CD4-positive, alpha-beta T cell (primary cell): Measurements from ENCODE around the gene GUK1. TPM values are rescaled to one million over a fixed set of nuclear protein-coding genes. Genes with fewer than 3 reads are reported as not detected.

ENCODE experiments used
- ATAC-seq: fragments of 200-7000 bp; cut with Tn5 transposase; one replicate; pipeline ENCODE4 v1.10.0; 2022; ENCODE audit warnings: mild to moderate bottlenecking; ENCODE audit not compliant: poor library complexity
- CTCF ChIA-PET: fragments of 350-600 bp; sonication (Branson Sonifier 250); formaldehyde crosslinking; loops from one replicate; lab custom pipeline; 2021; ENCODE audit warnings: antibody characterized with exemption, inconsistent platforms; lab: Charles Lee
- POLR2A ChIA-PET: fragments of 350-600 bp; sonication (Branson Sonifier 250); formaldehyde crosslinking; loops from one replicate; lab custom pipeline; 2021; ENCODE audit warnings: antibody characterized with exemption, inconsistent platforms; lab: Charles Lee
- DNase-seq, 14 experiments: peaks; one replicate each; pipeline ENCODE4 v3.0.0-alpha.2; 2013 to 2020; ENCODE audit warnings: mixed read lengths in 2 of 14
- H3K27ac ChIP-seq, 2 donors: one replicate each; pipeline versions ENCODE4 v1.5.1 to v1.7.0; 2013; ENCODE audit warnings: low read length in 2 of 2, low read depth in 1 of 2, mild to moderate bottlenecking in 1 of 2
- H3K27me3 ChIP-seq, 2 experiments: 1 replicate in 1 of 2; 2 replicates in 1 of 2; pipeline versions ENCODE4 v1.6.1 to v1.7.0; 2013; ENCODE audit warnings: low read length in 2 of 2, control low read depth in 1 of 2, mild to moderate bottlenecking in 1 of 2, moderate library complexity in 1 of 2; ENCODE audit not compliant: insufficient read depth in 2 of 2, control insufficient read depth in 1 of 2
- H3K36me3 ChIP-seq: one replicate; pipeline ENCODE4 v1.6.1; 2013; ENCODE audit warnings: low read length, control low read depth; ENCODE audit not compliant: insufficient read depth
- H3K4me1 ChIP-seq: one replicate; pipeline ENCODE4 v1.6.1; 2013; ENCODE audit warnings: low read length, control low read depth; ENCODE audit not compliant: insufficient read depth
- H3K4me3 ChIP-seq: one replicate; pipeline ENCODE4 v1.5.1; 2013; ENCODE audit warnings: mild to moderate bottlenecking, low read length, moderate library complexity
- H3K9me3 ChIP-seq, 2 experiments: 1 replicate in 1 of 2; 2 replicates in 1 of 2; pipeline versions ENCODE4 v1.6.1 to v1.7.0; 2013; ENCODE audit warnings: low read length in 2 of 2, mild to moderate bottlenecking in 2 of 2, control low read depth in 1 of 2, moderate library complexity in 1 of 2; ENCODE audit not compliant: control insufficient read depth in 1 of 2, insufficient read depth in 1 of 2
- H3K27ac Mint-ChIP-seq: one replicate; pipeline ENCODE4 v1.8.0; 2020; ENCODE audit warnings: mixed read lengths
- H3K27me3 Mint-ChIP-seq: one replicate; pipeline ENCODE4 v1.8.0; 2021; ENCODE audit warnings: mixed read lengths
- H3K36me3 Mint-ChIP-seq: one replicate; pipeline ENCODE4 v1.8.0; 2021; ENCODE audit warnings: low read depth, mixed read lengths
- H3K4me1 Mint-ChIP-seq: one replicate; pipeline ENCODE4 v1.8.0; 2021; ENCODE audit warnings: low read depth, mixed read lengths
- H3K4me3 Mint-ChIP-seq: one replicate; pipeline ENCODE4 v1.8.0; 2020; ENCODE audit warnings: mild to moderate bottlenecking, mixed read lengths
- H3K9me3 Mint-ChIP-seq: one replicate; pipeline ENCODE4 v1.8.0; 2020; ENCODE audit warnings: mixed read lengths
- intact Hi-C, 2 experiments: fragments of 100-400 bp; cut with DNase I in 1 of 2; cut with micrococcal nuclease in 1 of 2; formaldehyde crosslinking; loops; one replicate each; pipeline versions ENCODE4 v1.15.1 to v1.9.0; 2023 to 2025; cut with DNase I, micrococcal nuclease
- total RNA-seq, 174 experiments: library from RNA in 2 of 174; stranded (reverse) in 2 of 174; gene quantifications; one replicate each; pipeline ENCODE4 v1.2.3 and lab custom pipeline; 2021 to 2026
- TF ChIP-seq, protein P1 (sequence below): fragments of 200-600 bp; IDR thresholded peaks from one replicate; pipeline ENCODE4 v1.8.0; 2022; ENCODE audit warnings: antibody characterized with exemption, mild to moderate bottlenecking

Gene GUK1
- total RNA-seq, 2 experiments from 2014 or later, result 373 to 378 TPM

DNA sequence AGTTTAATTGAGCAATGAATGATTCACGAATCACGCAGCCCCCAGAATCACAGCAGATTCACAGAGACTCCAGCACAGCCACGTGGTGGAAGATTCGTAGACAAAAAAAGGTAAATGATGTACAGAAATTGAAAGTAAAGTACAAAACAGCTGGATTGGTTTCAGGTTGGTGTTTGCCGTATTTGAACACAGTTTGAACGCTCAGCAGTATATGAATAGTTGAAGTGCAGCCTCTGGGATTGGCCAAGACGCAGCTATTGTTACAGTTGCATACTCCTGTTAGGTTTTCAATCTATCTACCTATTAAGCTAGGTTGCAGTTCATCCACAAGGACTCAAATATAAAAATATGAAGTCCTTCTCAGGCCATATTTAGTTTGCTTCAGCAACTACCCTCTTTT is 27.9 kb upstream of the GUK1 start:
- no peaks in the 10 kb centered on the region for H3K9me3 Mint-ChIP-seq
- ChIA-PET CTCF (interaction anchor here (1.3 kb wide), 1 partner anchor 53 kb away, joined by 3 read pairs; no protein-coding TSS in a partner anchor), POLR2A (no interaction called here)
- no peak overlapping the region for H3K27ac Mint-ChIP-seq
- intact Hi-C loops, result no loop called here
- Histone ChIP-seq H3K4me1 (peaks cover 26% of the 10 kb centered on the region), H3K4me3 (no peak overlapping the region), H3K27me3 (no peaks in the 10 kb centered on the region), H3K27ac (no peak overlapping the region), H3K9me3 (no peaks in the 10 kb centered on the region), H3K36me3 (peaks cover 7% of the 10 kb centered on the region)
- DNase-seq (no peak), ATAC-seq (no peak)
- H3K4me1 Mint-ChIP-seq, result peaks cover 22% of the 10 kb centered on the region
- no peak overlapping the region for H3K4me3 Mint-ChIP-seq
- no peaks in the 10 kb centered on the region for H3K27me3 Mint-ChIP-seq
- peaks cover 6% of the 10 kb centered on the region for H3K36me3 Mint-ChIP-seq
- TF ChIP-seq, protein P1, sequence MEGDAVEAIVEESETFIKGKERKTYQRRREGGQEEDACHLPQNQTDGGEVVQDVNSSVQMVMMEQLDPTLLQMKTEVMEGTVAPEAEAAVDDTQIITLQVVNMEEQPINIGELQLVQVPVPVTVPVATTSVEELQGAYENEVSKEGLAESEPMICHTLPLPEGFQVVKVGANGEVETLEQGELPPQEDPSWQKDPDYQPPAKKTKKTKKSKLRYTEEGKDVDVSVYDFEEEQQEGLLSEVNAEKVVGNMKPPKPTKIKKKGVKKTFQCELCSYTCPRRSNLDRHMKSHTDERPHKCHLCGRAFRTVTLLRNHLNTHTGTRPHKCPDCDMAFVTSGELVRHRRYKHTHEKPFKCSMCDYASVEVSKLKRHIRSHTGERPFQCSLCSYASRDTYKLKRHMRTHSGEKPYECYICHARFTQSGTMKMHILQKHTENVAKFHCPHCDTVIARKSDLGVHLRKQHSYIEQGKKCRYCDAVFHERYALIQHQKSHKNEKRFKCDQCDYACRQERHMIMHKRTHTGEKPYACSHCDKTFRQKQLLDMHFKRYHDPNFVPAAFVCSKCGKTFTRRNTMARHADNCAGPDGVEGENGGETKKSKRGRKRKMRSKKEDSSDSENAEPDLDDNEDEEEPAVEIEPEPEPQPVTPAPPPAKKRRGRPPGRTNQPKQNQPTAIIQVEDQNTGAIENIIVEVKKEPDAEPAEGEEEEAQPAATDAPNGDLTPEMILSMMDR, result no peak

DNA sequence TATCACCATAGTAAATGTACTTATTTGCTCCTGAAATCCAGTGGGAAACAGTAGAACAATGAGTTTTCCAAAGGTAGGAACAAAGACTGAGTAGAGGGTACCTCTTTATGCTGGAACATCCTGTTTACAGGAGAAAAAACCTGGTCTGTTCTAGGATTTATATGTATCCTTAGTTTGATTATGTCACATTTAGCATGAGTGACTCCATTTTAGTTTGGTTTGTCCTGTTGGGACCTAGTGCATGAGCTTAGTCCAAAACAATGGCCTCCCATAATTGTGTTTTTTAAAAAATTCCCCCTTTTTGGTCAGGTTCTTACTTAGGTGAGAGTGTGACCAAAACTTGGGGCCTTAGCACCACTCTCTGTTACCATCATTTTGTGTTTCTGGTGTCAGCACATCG is 27.5 kb upstream of the GUK1 start:
- ChIA-PET CTCF (interaction anchor here (1.3 kb wide), 1 partner anchor 53 kb away, joined by 3 read pairs; no protein-coding TSS in a partner anchor), POLR2A (no interaction called here)
- peaks cover 3% of the 10 kb centered on the region for H3K36me3 ChIP-seq
- H3K27ac Mint-ChIP-seq, result no peak overlapping the region
- no peaks in the 10 kb centered on the region for H3K27me3 Mint-ChIP-seq
- no peak overlapping the region for H3K4me3 ChIP-seq
- intact Hi-C loops, result no loop called here
- H3K9me3 Mint-ChIP-seq, result no peaks in the 10 kb centered on the region
- H3K9me3 ChIP-seq, result no peaks in the 10 kb centered on the region
- H3K4me1 Mint-ChIP-seq, result peaks cover 22% of the 10 kb centered on the region
- ATAC-seq, result no peak
- H3K27me3 ChIP-seq, result no peaks in the 10 kb centered on the region
- TF ChIP-seq, protein P1, result no peak
- H3K4me3 Mint-ChIP-seq, result no peak overlapping the region
- no peak overlapping the region for H3K27ac ChIP-seq
- DNase-seq, result no peak
- peaks cover 24% of the 10 kb centered on the region for H3K4me1 ChIP-seq
- peaks cover 6% of the 10 kb centered on the region for H3K36me3 Mint-ChIP-seq

DNA sequence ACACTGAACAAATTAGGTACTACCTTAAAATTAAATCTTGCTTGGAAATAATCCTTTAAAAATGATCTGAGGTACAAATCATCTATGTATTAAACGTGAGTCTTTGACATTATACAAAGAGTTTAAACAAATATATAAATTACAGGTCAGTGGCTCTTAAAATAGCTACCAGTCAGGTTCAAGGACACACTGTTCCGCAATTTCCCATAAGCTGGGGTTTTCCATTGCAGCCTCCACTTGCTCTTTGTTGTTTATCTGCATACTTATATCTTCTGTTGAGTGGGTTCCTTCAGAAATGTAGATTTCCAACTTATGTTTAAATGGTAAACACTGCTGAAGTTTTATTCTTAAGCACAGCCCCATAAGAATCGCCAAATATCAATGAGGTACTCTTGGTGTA is 25.3 kb upstream of the GUK1 start:
- Histone ChIP-seq H3K36me3 (no peaks in the 10 kb centered on the region), H3K4me3 (no peak overlapping the region), H3K9me3 (no peaks in the 10 kb centered on the region), H3K4me1 (peaks cover 5% of the 10 kb centered on the region), H3K27ac (no peak overlapping the region), H3K27me3 (no peaks in the 10 kb centered on the region)
- Mint-ChIP-seq H3K27ac (no peak overlapping the region), H3K27me3 (no peaks in the 10 kb centered on the region), H3K36me3 (no peaks in the 10 kb centered on the region), H3K4me3 (no peak overlapping the region), H3K4me1 (peaks cover 5% of the 10 kb centered on the region), H3K9me3 (no peaks in the 10 kb centered on the region)
- POLR2A ChIA-PET, result no interaction called here
- ATAC-seq, result no peak
- CTCF ChIA-PET, result interaction anchor here (0.6 kb wide), 1 partner anchor 298 kb away, joined by 3 read pairs; no protein-coding TSS in a partner anchor
- TF ChIP-seq, protein P1, result no peak
- intact Hi-C loops, result no loop called here
- no peak for DNase-seq
